DND-41 (cell line): ENCODE measurements around the gene ABHD8.

Experiments
- ATAC-seq: fragments of 200-7000 bp; cut with Tn5 transposase; 3 replicates; pipeline ENCODE4 v1.9.1; 2021; ENCODE audit warnings: low read depth; ENCODE audit not compliant: insufficient read depth
- DNase-seq: peaks from one replicate; pipeline ENCODE4 v3.0.0-alpha.2; 2020
- H2AFZ ChIP-seq: 2 replicates; pipeline ENCODE4 v1.6.0; 2012; ENCODE audit warnings: low read depth, low read length
- H3K27ac ChIP-seq: 2 replicates; pipeline ENCODE4 v1.5.1; 2012; ENCODE audit warnings: low read length, inconsistent platforms
- H3K27me3 ChIP-seq: fragments of 200-600 bp; sonication (generic); 2 replicates; pipeline ENCODE4 v1.6.0; 2012; ENCODE audit warnings: low read length, mild to moderate bottlenecking, inconsistent platforms; ENCODE audit not compliant: insufficient read depth, poor library complexity
- H3K36me3 ChIP-seq: 2 replicates; pipeline ENCODE4 v1.5.1; 2012; ENCODE audit warnings: low read length, inconsistent platforms; ENCODE audit not compliant: insufficient read depth
- H3K4me1 ChIP-seq: 2 replicates; pipeline ENCODE4 v1.5.1; 2012; ENCODE audit warnings: mild to moderate bottlenecking, low read length; ENCODE audit not compliant: insufficient read depth
- H3K4me2 ChIP-seq: 2 replicates; pipeline ENCODE4 v1.6.0; 2012; ENCODE audit warnings: mild to moderate bottlenecking, moderate library complexity, low read length, inconsistent platforms; ENCODE audit not compliant: insufficient read depth
- H3K4me3 ChIP-seq, 2 experiments: fragments of 200-600 bp in 1 of 2; shearing (Covaris generic) in 1 of 2; 2 replicates each; pipeline ENCODE4 v1.5.1; 2012 to 2016; ENCODE audit warnings: inconsistent platforms in 2 of 2, low read length in 2 of 2, mild to moderate bottlenecking in 2 of 2, low read depth in 1 of 2, moderate library complexity in 1 of 2
- H3K79me2 ChIP-seq: 2 replicates; pipeline ENCODE4 v1.6.0; 2012; ENCODE audit warnings: low read length, inconsistent platforms; ENCODE audit not compliant: insufficient read depth
- H3K9ac ChIP-seq: 2 replicates; pipeline ENCODE4 v1.6.0; 2012; ENCODE audit warnings: low read depth, mild to moderate bottlenecking, inconsistent platforms, low read length, moderate library complexity
- H3K9me3 ChIP-seq: 2 replicates; pipeline ENCODE4 v1.5.1; 2012; ENCODE audit warnings: low read length, moderate library complexity, mild to moderate bottlenecking, inconsistent platforms; ENCODE audit not compliant: insufficient read depth, severe bottlenecking
- H4K20me1 ChIP-seq: 2 replicates; pipeline ENCODE4 v1.6.0; 2012; ENCODE audit warnings: low read length; ENCODE audit not compliant: insufficient read depth
- EZH2 ChIP-seq: IDR thresholded peaks from 3 replicates; pipeline ENCODE4 v1.6.1; 2012; ENCODE audit warnings: borderline replicate concordance, low read depth, mild to moderate bottlenecking, moderate library complexity, low read length, inconsistent platforms; ENCODE audit not compliant: severe bottlenecking
- TF ChIP-seq, protein P1 (sequence below): IDR thresholded peaks from 2 replicates; pipeline ENCODE4 v1.5.1; 2012; ENCODE audit warnings: borderline replicate concordance, low read length, moderate library complexity, mild to moderate bottlenecking; ENCODE audit not compliant: poor library complexity, severe bottlenecking; ENCODE audit errors: extremely low read depth

Gene ABHD8

DNA sequence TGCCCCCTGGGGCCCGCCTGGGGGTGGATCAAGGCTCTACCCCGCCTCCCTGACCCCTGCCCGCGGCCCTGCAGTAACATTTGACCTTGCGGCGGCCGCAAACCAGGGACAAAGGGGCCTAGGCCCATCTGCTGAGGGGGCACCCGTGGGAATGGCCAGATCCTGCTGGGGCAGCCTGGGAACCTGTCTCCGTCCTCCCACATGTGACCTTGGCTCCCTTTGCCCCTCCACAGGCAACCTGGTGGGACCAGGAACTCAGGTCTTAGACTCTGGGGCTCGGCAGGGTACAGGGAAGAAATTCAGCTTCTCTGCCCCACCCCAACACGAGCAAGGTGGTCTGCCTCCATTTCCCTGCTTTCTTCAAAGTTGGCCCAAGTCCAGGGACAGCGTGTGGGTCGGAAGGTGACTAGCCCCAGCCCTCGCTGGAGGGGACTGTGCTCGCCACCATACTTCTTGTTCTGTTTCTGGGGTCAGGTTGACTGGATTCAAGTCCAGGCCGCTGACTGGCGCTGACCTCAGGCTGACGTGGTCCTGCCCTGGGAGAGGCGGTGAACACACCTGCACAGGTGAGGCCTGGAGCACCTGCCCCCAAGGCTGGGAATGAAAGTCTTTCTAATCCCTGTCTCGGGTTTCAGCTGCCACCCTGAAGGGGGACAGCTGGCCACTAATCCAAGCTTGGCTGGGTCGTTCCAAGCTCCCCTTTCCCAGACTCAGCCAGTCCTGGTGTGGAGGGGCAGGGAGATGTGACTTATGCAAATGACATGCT, 55.0 kb downstream of the ABHD8 start:
- Histone ChIP-seq H3K4me2 (no peak overlapping the region), H3K4me3 (no peak overlapping the region), H3K79me2 (peaks cover 22% of the 10 kb centered on the region), H2AFZ (no peak overlapping the region), H3K4me1 (peaks cover 29% of the 10 kb centered on the region), H3K9me3 (no peaks in the 10 kb centered on the region), H3K36me3 (no peaks in the 10 kb centered on the region), H3K27me3 (no peaks in the 10 kb centered on the region), H3K27ac (no peak overlapping the region), H3K9ac (no peak overlapping the region), H4K20me1 (no peaks in the 10 kb centered on the region; the same call in 1 of the 2 replicates)
- no peak for TF ChIP-seq EZH2
- TF ChIP-seq, protein P1, sequence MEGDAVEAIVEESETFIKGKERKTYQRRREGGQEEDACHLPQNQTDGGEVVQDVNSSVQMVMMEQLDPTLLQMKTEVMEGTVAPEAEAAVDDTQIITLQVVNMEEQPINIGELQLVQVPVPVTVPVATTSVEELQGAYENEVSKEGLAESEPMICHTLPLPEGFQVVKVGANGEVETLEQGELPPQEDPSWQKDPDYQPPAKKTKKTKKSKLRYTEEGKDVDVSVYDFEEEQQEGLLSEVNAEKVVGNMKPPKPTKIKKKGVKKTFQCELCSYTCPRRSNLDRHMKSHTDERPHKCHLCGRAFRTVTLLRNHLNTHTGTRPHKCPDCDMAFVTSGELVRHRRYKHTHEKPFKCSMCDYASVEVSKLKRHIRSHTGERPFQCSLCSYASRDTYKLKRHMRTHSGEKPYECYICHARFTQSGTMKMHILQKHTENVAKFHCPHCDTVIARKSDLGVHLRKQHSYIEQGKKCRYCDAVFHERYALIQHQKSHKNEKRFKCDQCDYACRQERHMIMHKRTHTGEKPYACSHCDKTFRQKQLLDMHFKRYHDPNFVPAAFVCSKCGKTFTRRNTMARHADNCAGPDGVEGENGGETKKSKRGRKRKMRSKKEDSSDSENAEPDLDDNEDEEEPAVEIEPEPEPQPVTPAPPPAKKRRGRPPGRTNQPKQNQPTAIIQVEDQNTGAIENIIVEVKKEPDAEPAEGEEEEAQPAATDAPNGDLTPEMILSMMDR, result no peak
- ATAC-seq (no peak), DNase-seq (no peak)

DNA sequence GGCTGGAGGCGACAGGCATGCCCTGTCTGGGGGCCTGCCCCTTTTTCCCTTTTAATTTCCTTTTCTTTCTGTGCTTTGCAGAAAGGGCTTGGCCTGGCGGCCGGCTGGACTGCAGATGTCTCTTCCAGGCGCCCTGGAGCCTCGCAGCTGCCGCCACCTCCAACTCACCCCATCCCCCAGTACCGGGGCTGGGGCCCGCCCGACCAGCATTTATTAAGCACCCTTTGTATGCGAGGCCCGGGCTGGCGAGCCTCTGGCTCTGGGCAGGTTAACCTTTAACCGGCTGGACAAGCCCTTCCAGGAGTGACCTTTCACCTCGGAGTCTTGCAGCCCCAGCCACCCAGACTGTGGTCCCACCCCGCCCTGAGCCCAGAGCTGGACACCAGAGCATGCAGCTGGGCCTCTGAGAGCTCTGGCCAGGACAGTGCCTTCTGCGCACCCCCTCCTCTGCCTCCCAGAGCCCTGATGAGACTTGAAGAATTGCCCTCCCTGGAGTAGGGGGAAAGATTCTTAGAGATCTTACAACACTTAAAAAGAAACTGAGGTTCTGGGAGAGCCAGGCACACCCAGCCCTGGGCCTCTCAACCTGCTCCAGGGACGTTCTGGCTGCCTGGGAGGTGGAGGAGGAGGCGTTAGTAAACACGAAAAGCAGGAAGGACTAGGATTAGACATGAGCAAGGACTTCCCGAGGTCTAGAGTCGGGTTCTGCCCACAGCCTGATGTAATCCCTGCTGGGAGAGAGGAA, 56.4 kb downstream of the ABHD8 start:
- Histone ChIP-seq H2AFZ (peak overlapping the region; percentile 96), H3K79me2 (peaks cover 31% of the 10 kb centered on the region), H3K4me3 (peak overlapping the region; percentile 34 to 92; a peak in 3 of 4 replicates), H3K36me3 (no peaks in the 10 kb centered on the region), H3K27ac (peak overlapping the region; percentile 80), H3K4me1 (peaks cover 35% of the 10 kb centered on the region), H3K9ac (peak overlapping the region; percentile 81), H3K4me2 (peak overlapping the region; percentile 98), H3K27me3 (no peaks in the 10 kb centered on the region), H4K20me1 (peaks cover 8% of the 10 kb centered on the region), H3K9me3 (no peaks in the 10 kb centered on the region)
- ATAC-seq (no peak; the same call in 2 of the 3 replicates), DNase-seq (no peak)
- no peak for TF ChIP-seq EZH2
- TF ChIP-seq, protein P1, result no peak

DNA sequence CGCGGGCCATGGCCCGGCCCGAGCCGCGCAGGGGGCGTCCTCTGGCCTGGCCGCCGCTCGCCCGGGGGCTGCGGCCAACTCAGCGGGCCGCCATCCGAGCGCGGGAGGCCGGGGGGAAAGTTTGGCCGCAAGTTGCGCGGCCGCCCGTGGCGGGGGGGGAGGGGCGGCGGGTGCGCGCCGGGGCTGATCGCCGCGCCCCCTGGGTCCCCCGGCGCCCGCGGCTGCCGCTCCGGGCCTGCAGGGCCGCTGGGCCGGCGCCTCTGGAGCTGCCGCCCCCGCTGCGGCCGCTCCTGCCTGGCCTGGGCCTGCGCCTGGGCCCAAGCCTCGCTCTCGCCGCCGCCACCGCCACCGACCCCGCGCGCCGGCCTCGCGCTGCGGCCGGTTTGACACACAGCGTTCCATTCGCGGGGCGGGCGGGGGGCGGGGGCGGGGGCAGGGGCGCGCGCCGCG, 57.7 kb downstream of the ABHD8 start, which contains the start of gene NR2F6:
NR2F6 (minus strand) TSS at position 385 of the 450 bp plus-strand sequence. CDS start 699 bp downstream, outside the sequence.
- Histone ChIP-seq H2AFZ (peak within 1 kb of the TSS; percentile 96), H3K4me1 (peaks cover 35% of the 10 kb centered on the region), H3K4me3 (peak within 1 kb of the TSS; percentile 34 to 92), H4K20me1 (peaks cover 8% of the 10 kb centered on the region), H3K79me2 (peaks cover 31% of the 10 kb centered on the region), H3K4me2 (peak within 1 kb of the TSS; percentile 98), H3K27ac (peak within 1 kb of the TSS; percentile 80), H3K36me3 (peaks cover 1% of the 10 kb centered on the region; the same call in 1 of the 2 replicates), H3K9ac (peak within 1 kb of the TSS; percentile 81), H3K9me3 (no peaks in the 10 kb centered on the region), H3K27me3 (no peaks in the 10 kb centered on the region)
- TF ChIP-seq, protein P1, result no peak
- TF ChIP-seq EZH2, result no peak
- DNase-seq (no peak), ATAC-seq (no peak; the same call in 2 of the 3 replicates)
